ENCODE results near the gene PAX8.

GRCh38 chr2:113197347-113198047, 81.2 kb downstream of the PAX8 start:
- TF ChIP-seq CTCF (conservative IDR thresholded peaks at IDR 0.05; ENCODE audit: low read depth, low read length) (no peak), EZH2 (IDR thresholded peaks at IDR 0.05; ENCODE audit: borderline replicate concordance, low read depth, low read length, poor library complexity, severe bottlenecking) (no peak)
